Natural killer cell (primary cell): ENCODE results near the gene MYH14. TPM values are rescaled to one million over a fixed set of nuclear protein-coding genes. Genes with fewer than 3 reads are reported as not detected.

Experiments
- ATAC-seq, 3 donors: fragments of 150-1000 bp in 2 of 3; fragments of 200-7000 bp in 1 of 3; cut with Tn5 transposase; 1 replicate in 1 of 3; 2 replicates in 2 of 3; pipeline ENCODE4 v1.10.0; 2021; ENCODE audit warnings: mild to moderate bottlenecking in 2 of 3, moderate library complexity in 2 of 3
- DNase-seq, 2 donors: peaks; one replicate each; pipeline versions ENCODE4 v3.0.0 to v3.0.0-alpha.2; 2013 to 2021; ENCODE audit warnings: mixed read lengths in 1 of 2
- H3K27ac ChIP-seq: one replicate; pipeline ENCODE4 v1.5.1; 2013; ENCODE audit warnings: mild to moderate bottlenecking, low read length
- H3K27me3 ChIP-seq: one replicate; pipeline ENCODE4 v1.6.1; 2013; ENCODE audit warnings: low read length; ENCODE audit not compliant: control insufficient read depth, insufficient read depth
- H3K36me3 ChIP-seq: one replicate; pipeline ENCODE4 v1.6.1; 2013; ENCODE audit warnings: low read length; ENCODE audit not compliant: control insufficient read depth, insufficient read depth
- H3K4me1 ChIP-seq: one replicate; pipeline ENCODE4 v1.6.1; 2013; ENCODE audit warnings: low read length; ENCODE audit not compliant: control insufficient read depth, insufficient read depth
- H3K4me3 ChIP-seq: one replicate; pipeline ENCODE4 v1.5.1; 2013; ENCODE audit warnings: low read length
- H3K9me3 ChIP-seq: one replicate; pipeline ENCODE4 v1.6.1; 2013; ENCODE audit warnings: low read length; ENCODE audit not compliant: control insufficient read depth, insufficient read depth
- H3K27ac Mint-ChIP-seq, 2 donors: one replicate each; pipeline ENCODE4 v1.8.0; 2022; ENCODE audit warnings: mild to moderate bottlenecking in 2 of 2, mixed read lengths in 2 of 2, moderate library complexity in 1 of 2
- H3K27me3 Mint-ChIP-seq, 2 donors: one replicate each; pipeline ENCODE4 v1.8.0; 2022; ENCODE audit warnings: low read depth in 2 of 2, mixed read lengths in 2 of 2
- H3K36me3 Mint-ChIP-seq: one replicate; pipeline ENCODE4 v1.8.0; 2022; ENCODE audit warnings: mixed read lengths
- H3K4me1 Mint-ChIP-seq, 2 donors: one replicate each; pipeline ENCODE4 v1.8.0; 2022; ENCODE audit warnings: mixed read lengths in 2 of 2
- H3K4me3 Mint-ChIP-seq: one replicate; pipeline ENCODE4 v1.8.0; 2022; ENCODE audit warnings: mild to moderate bottlenecking, moderate library complexity, mixed read lengths
- H3K9me3 Mint-ChIP-seq, 2 donors: one replicate each; pipeline ENCODE4 v1.8.0; 2022; ENCODE audit warnings: mixed read lengths in 2 of 2
- CTCF ChIP-seq: fragments of 200-600 bp; IDR thresholded peaks from one replicate; pipeline ENCODE4 v1.8.0; 2022; ENCODE audit warnings: antibody characterized with exemption
- WGBS: methylation state at CpG from one replicate; pipeline ENCODE4 v1.1.7; 2013; ENCODE audit warnings: missing lambda C conversion rate; ENCODE audit not compliant: insufficient coverage; 5-methylcytosine and 5-hydroxymethylcytosine counted together
- intact Hi-C: fragments of 100-400 bp; cut with micrococcal nuclease; formaldehyde crosslinking; loops from one replicate; pipeline ENCODE4 v1.14.2; 2022
- total RNA-seq, 4 donors: library from RNA; stranded (reverse); fragments of 120-200 nt in 1 of 4; gene quantifications; one replicate each; pipeline versions ENCODE4 v1.2.3 to v1.2.4, GENCODE V29; 2013 to 2022

Gene MYH14
- total RNA-seq, 3 donors from 2014 or later (not counting 1 experiment from before 2014, with no cell fraction given), result not detected

DNA sequence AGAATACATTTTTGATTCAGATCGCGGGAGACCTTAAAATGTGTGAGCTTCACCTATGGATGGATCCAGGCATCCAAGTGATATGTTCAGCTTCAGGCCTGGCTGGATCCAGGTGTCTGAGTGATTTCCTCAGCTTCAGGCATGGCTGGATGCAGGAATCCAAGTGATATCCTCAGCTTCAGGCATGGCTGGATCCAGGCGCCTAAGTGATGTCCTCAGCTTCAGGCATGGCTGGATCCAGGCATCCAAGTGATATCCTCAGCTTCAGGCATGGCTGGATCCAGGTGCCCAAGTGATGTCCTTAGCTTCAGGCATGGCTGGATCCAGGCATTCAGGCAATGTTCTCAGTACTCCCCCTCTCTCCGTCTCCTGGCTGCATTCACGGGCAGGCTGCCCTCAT, 65.1 kb downstream of the MYH14 start:
- no peaks in the 10 kb centered on the region for H3K4me1 Mint-ChIP-seq
- H3K27me3 Mint-ChIP-seq, result peaks cover 0 to 15% of the 10 kb centered on the region in 2 donors
- Histone ChIP-seq H3K27ac (no peak overlapping the region), H3K4me1 (no peaks in the 10 kb centered on the region), H3K9me3 (no peaks in the 10 kb centered on the region), H3K27me3 (no peaks in the 10 kb centered on the region), H3K4me3 (no peak overlapping the region), H3K36me3 (no peaks in the 10 kb centered on the region)
- intact Hi-C loops, result no loop called here
- no peak overlapping the region for H3K27ac Mint-ChIP-seq
- no peak overlapping the region for H3K4me3 Mint-ChIP-seq
- H3K36me3 Mint-ChIP-seq, result no peaks in the 10 kb centered on the region
- TF ChIP-seq CTCF, result no peak
- 94% methylated on average over 5 of the region's 5 CpGs for WGBS
- no peaks in the 10 kb centered on the region for H3K9me3 Mint-ChIP-seq
- no peak for ATAC-seq
- DNase-seq, result no peak

GRCh38 chr19:50269653-50270052, 66.2 kb downstream of the MYH14 start:
- no peaks in the 10 kb centered on the region for H3K27me3 ChIP-seq
- H3K27me3 Mint-ChIP-seq, result peaks cover 0 to 15% of the 10 kb centered on the region in 2 donors
- no peak for TF ChIP-seq CTCF
- no peaks in the 10 kb centered on the region for H3K4me1 Mint-ChIP-seq
- no peak overlapping the region for H3K4me3 ChIP-seq
- intact Hi-C loops, result no loop called here
- H3K9me3 ChIP-seq, result no peaks in the 10 kb centered on the region
- H3K4me3 Mint-ChIP-seq, result no peak overlapping the region
- no peaks in the 10 kb centered on the region for H3K4me1 ChIP-seq
- ATAC-seq (no peak), DNase-seq (no peak)
- no peaks in the 10 kb centered on the region for H3K9me3 Mint-ChIP-seq
- whole genome bisulfite sequencing, result 79% methylated on average over 2 of the region's 2 CpGs
- no peak overlapping the region for H3K27ac Mint-ChIP-seq
- H3K36me3 ChIP-seq, result no peaks in the 10 kb centered on the region
- H3K36me3 Mint-ChIP-seq, result no peaks in the 10 kb centered on the region
- H3K27ac ChIP-seq, result no peak overlapping the region

DNA sequence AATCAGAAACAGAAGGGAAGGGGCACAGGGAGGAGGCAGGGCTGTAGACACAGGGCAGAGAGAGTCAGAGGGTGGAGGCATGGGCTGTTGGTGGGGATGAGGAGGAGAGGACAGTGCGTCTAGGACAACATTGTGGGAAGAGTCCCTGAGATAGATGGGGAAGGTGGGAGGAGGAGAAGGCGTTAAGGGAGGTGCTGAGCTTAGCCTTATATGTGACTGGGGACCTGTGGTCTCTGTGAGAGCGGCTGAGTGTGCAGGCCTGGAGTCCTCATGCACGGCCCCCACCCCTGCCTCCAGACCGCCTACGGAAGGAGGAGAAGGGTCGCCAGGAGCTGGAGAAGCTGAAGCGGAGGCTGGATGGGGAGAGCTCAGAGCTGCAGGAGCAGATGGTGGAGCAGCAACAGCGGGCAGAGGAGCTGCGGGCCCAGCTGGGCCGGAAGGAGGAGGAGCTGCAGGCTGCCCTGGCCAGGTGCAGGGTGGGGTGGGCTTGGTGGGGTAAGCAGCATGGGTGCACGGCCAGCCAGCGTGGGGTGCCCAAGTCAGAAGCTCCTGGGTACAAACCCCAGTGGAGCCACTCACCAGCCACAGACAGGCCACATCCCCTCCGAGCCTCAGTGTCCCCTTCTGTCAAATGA, 69.0 kb downstream of the MYH14 start:
- DNase-seq (no peak), ATAC-seq (no peak)
- 85% methylated on average over 14 of the region's 14 CpGs for WGBS
- Mint-ChIP-seq H3K27me3 (peaks cover 0 to 12% of the 10 kb centered on the region in 2 donors), H3K4me1 (no peaks in the 10 kb centered on the region), H3K27ac (no peak overlapping the region), H3K36me3 (no peaks in the 10 kb centered on the region), H3K4me3 (no peak overlapping the region), H3K9me3 (no peaks in the 10 kb centered on the region)
- no peaks in the 10 kb centered on the region for H3K9me3 ChIP-seq
- no peaks in the 10 kb centered on the region for H3K36me3 ChIP-seq
- no peak for TF ChIP-seq CTCF
- H3K4me1 ChIP-seq, result no peaks in the 10 kb centered on the region
- H3K4me3 ChIP-seq, result no peak overlapping the region
- no peak overlapping the region for H3K27ac ChIP-seq
- intact Hi-C loops, result no loop called here
- H3K27me3 ChIP-seq, result no peaks in the 10 kb centered on the region

GRCh38 chr19:50273821-50274220, 70.4 kb downstream of the MYH14 start:
- H3K27ac Mint-ChIP-seq, result no peak overlapping the region
- no peaks in the 10 kb centered on the region for H3K9me3 ChIP-seq
- DNase-seq (no peak), ATAC-seq (no peak)
- no peaks in the 10 kb centered on the region for H3K36me3 ChIP-seq
- H3K4me1 Mint-ChIP-seq, result no peaks in the 10 kb centered on the region
- H3K27me3 Mint-ChIP-seq, result peaks cover 0 to 6% of the 10 kb centered on the region in 2 donors
- 91% methylated on average over 7 of the region's 7 CpGs for WGBS
- H3K4me3 ChIP-seq, result no peak overlapping the region
- H3K4me3 Mint-ChIP-seq, result no peak overlapping the region
- H3K9me3 Mint-ChIP-seq, result no peaks in the 10 kb centered on the region
- H3K27ac ChIP-seq, result no peak overlapping the region
- no peaks in the 10 kb centered on the region for H3K27me3 ChIP-seq
- H3K4me1 ChIP-seq, result no peaks in the 10 kb centered on the region
- TF ChIP-seq CTCF, result no peak
- intact Hi-C loops, result no loop called here
- no peaks in the 10 kb centered on the region for H3K36me3 Mint-ChIP-seq
